H1 (cell line): ENCODE results near the gene ZNF501. TPM values are rescaled to one million over a fixed set of nuclear protein-coding genes. Genes with fewer than 3 reads are reported as not detected.

Experiments
- CTCF ChIP-seq, 3 experiments: IDR thresholded peaks; 1 replicate in 2 of 3; 2 replicates in 1 of 3; pipeline versions ENCODE4 v1.5.1 to v1.6.1; 2011; ENCODE audit warnings: low read length in 3 of 3, mild to moderate bottlenecking in 3 of 3, inconsistent platforms in 2 of 3, low read depth in 1 of 3, moderate library complexity in 1 of 3; ENCODE audit not compliant: insufficient read depth in 1 of 3; ENCODE audit errors: control extremely low read depth in 1 of 3
- RNF2 ChIP-seq: fragments of 200-900, 300-1000 bp; sonication (generic); IDR thresholded peaks from 2 replicates; pipeline ENCODE4 v1.7.1; 2016; ENCODE audit warnings: borderline replicate concordance, low read depth, mild to moderate bottlenecking, antibody characterized with exemption, low read length; ENCODE audit not compliant: poor library complexity, severe bottlenecking; ENCODE audit errors: missing control alignments
- polyA plus RNA-seq, 7 experiments: library from polyadenylated mRNA; depleted of rRNA in 3 of 7; stranded (reverse) in 5 of 7; unstranded in 2 of 7; fragments of >200 nt in 5 of 7; fragments of 200-250 nt in 2 of 7; gene quantifications; 1 replicate in 5 of 7; 2 replicates in 1 of 7; 4 replicates in 1 of 7; pipeline versions ENCODE4 v1.2.1 to v1.2.3, GENCODE V29; 2011 to 2013; ENCODE audit warnings: missing spikeins in 2 of 7, mixed read lengths in 2 of 7
- total RNA-seq: library from RNA; stranded (reverse); fragmentation: NEBNext Ultra II Directional; extraction: Animal tissue kit (Norgen Biotek cat#: 25700); gene quantifications from 2 replicates; pipeline ENCODE4 v1.2.1, GENCODE V29; 2021

The ZNF501 gene
- total and polyA plus RNA-seq, 2 of the 8 experiments (the other 6 are each of a cell fraction or from before 2014, with no cell fraction given): 1.6 to 5.3 TPM

- TF ChIP-seq CTCF (IDR thresholded peaks at IDR 0.05; ENCODE audit: control extremely low read depth in 1 of 3, insufficient read depth in 1 of 3, low read depth in 1 of 3, low read length in 3 of 3): no peak
- TF ChIP-seq RNF2: no peak
- TF ChIP-seq, all 59 proteins: peak for 0
Observed at GRCh38 chr3:44761101-44761423, 31.6 kb downstream of the ZNF501 start (continued).
